KMS-11 (cell line): ENCODE data around the gene FAM83G.

Source experiments
- H2AFZ ChIP-seq: fragments of 200-600 bp; sonication (generic); 2 replicates; pipeline ENCODE4 v1.6.1; 2016; ENCODE audit warnings: antibody characterized with exemption, mixed run types, low read depth
- H3K27ac ChIP-seq: fragments of 200-600 bp; sonication (generic); 2 replicates; pipeline ENCODE4 v1.6.1; 2016; ENCODE audit warnings: mild to moderate bottlenecking, mixed run types
- H3K27me3 ChIP-seq: fragments of 200-600 bp; sonication (generic); 2 replicates; pipeline ENCODE4 v1.6.1; 2017; ENCODE audit warnings: mild to moderate bottlenecking, low read depth, mixed run types, moderate library complexity; ENCODE audit not compliant: insufficient read depth
- H3K36me3 ChIP-seq: fragments of 200-600 bp; sonication (generic); 2 replicates; pipeline ENCODE4 v1.6.1; 2017; ENCODE audit warnings: mild to moderate bottlenecking, mixed run types; ENCODE audit not compliant: insufficient read depth
- H3K4me1 ChIP-seq: fragments of 200-600 bp; sonication (generic); 2 replicates; pipeline ENCODE4 v1.6.1; 2016; ENCODE audit warnings: mild to moderate bottlenecking, low read depth, mixed run types; ENCODE audit not compliant: poor library complexity, severe bottlenecking
- H3K4me2 ChIP-seq: fragments of 200-600 bp; sonication (generic); 2 replicates; pipeline ENCODE4 v1.7.0; 2016; ENCODE audit warnings: mild to moderate bottlenecking, mixed run types
- H3K4me3 ChIP-seq: fragments of 200-600 bp; sonication (generic); IDR thresholded peaks from 2 replicates; pipeline ENCODE4 v1.6.1; 2017; ENCODE audit warnings: low read depth, low read length, mixed read lengths; ENCODE audit not compliant: insufficient read depth
- H3K79me2 ChIP-seq: fragments of 200-600 bp; sonication (generic); 2 replicates; pipeline ENCODE4 v1.6.1; 2016; ENCODE audit warnings: low read depth, mixed run types; ENCODE audit not compliant: insufficient read depth
- H3K9ac ChIP-seq: fragments of 200-600 bp; sonication (generic); 2 replicates; pipeline ENCODE4 v1.6.1; 2016; ENCODE audit warnings: mild to moderate bottlenecking, mixed run types
- H4K20me1 ChIP-seq: fragments of 200-600 bp; sonication (generic); 2 replicates; pipeline ENCODE4 v1.6.1; 2016; ENCODE audit warnings: mild to moderate bottlenecking, mixed run types; ENCODE audit not compliant: insufficient read depth
- CTCF ChIP-seq: fragments of 200-600 bp; sonication (generic); conservative IDR thresholded peaks from 2 replicates; pipeline ENCODE4 v1.6.1; 2017; ENCODE audit warnings: low read depth, mild to moderate bottlenecking, antibody characterized with exemption, low read length, moderate library complexity, mixed read lengths

Gene FAM83G

GRCh38 chr17:18999394-18999793 lies 5.2 kb downstream of the FAM83G start:
- H3K27ac ChIP-seq = no peak overlapping the region
- H3K36me3 ChIP-seq = no peaks in the 10 kb centered on the region
- no peak overlapping the region for H3K9ac ChIP-seq
- no peaks in the 10 kb centered on the region for H3K27me3 ChIP-seq
- no peaks in the 10 kb centered on the region for H3K79me2 ChIP-seq
- no peak overlapping the region for H2AFZ ChIP-seq
- H3K4me2 ChIP-seq = no peak overlapping the region
- TF ChIP-seq CTCF = no peak
- H4K20me1 ChIP-seq = no peaks in the 10 kb centered on the region
- H3K4me1 ChIP-seq = no peaks in the 10 kb centered on the region
- no peak overlapping the region for H3K4me3 ChIP-seq

GRCh38 chr17:18997650-18998196 lies 6.8 kb downstream of the FAM83G start:
- Histone ChIP-seq H3K36me3 (no peaks in the 10 kb centered on the region), H3K9ac (no peak overlapping the region), H3K4me2 (no peak overlapping the region), H3K79me2 (no peaks in the 10 kb centered on the region), H4K20me1 (no peaks in the 10 kb centered on the region), H2AFZ (no peak overlapping the region), H3K27me3 (no peaks in the 10 kb centered on the region), H3K27ac (no peak overlapping the region), H3K4me1 (peaks cover 6% of the 10 kb centered on the region), H3K4me3 (no peak overlapping the region)
- TF ChIP-seq CTCF = no peak

- no peak overlapping the region for H3K9ac ChIP-seq
- peaks cover 8% of the 10 kb centered on the region for H3K4me1 ChIP-seq
- no peak overlapping the region for H3K4me2 ChIP-seq
- no peaks in the 10 kb centered on the region for H3K27me3 ChIP-seq
- H3K79me2 ChIP-seq = no peaks in the 10 kb centered on the region
- no peaks in the 10 kb centered on the region for H4K20me1 ChIP-seq
- no peak for TF ChIP-seq CTCF
- H3K4me3 ChIP-seq = no peak overlapping the region
- no peaks in the 10 kb centered on the region for H3K36me3 ChIP-seq
- H3K27ac ChIP-seq = no peak overlapping the region
- H2AFZ ChIP-seq = no peak overlapping the region
These were observed 8.1 kb downstream of the FAM83G start for GRCh38 chr17:18996458-18996857.

DNA sequence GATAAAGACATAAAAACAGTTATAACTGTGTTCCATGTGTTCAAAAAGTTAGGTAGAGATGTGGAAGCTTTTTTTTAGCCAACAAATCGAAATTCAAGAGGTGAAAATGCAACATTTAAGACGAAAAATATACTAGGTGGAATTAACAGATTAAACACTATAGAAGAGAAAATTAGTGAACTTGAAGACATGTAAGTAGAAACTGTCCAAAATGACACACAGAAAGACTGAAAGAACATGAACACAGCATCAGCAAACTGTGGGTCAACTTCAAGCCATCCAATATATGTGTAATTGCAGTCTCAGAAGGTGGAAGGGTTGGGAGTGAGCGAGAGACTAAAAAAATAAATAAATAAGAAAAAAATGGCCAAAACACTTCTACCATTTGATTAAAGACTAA lies 9.3 kb downstream of the FAM83G start:
- Histone ChIP-seq H3K4me3 (no peak overlapping the region), H2AFZ (no peak overlapping the region), H3K27ac (no peak overlapping the region), H3K27me3 (no peaks in the 10 kb centered on the region), H3K4me1 (peaks cover 8% of the 10 kb centered on the region), H3K36me3 (no peaks in the 10 kb centered on the region), H3K4me2 (no peak overlapping the region), H3K79me2 (no peaks in the 10 kb centered on the region), H4K20me1 (no peaks in the 10 kb centered on the region), H3K9ac (no peak overlapping the region)
- no peak for TF ChIP-seq CTCF
